Measurements from ENCODE around the gene RNF217. TPM values are rescaled to one million over a fixed set of nuclear protein-coding genes. Genes with fewer than 3 reads are reported as not detected.

RNF217 gene
- total and polyA plus RNA-seq, 2 of the 8 experiments (the other 6 are each of a cell fraction or from before 2014, with no cell fraction given) = 2.0 to 8.9 TPM

DNA sequence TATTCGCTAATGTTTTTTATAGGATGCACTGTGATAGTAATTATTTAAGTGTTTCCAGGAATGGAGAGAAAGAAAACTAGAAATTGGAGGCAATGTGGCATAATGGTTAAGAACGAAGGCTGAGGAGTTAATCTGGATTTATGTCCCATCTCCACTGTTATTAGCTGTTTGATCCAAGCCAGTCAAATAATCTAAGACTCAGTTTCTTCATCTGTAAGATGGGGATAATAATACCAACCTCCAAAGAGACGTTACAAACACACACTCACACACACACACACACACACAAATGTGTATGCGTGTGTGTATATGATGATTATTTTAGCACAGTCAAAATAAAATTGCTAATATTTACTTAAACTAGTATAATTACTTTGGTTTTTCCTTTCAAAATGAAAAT lies 154.5 kb downstream of the RNF217 start (continued):
- TF ChIP-seq SIRT6 (IDR thresholded peaks at IDR 0.05; ENCODE audit: low read length) = no peak
- TF ChIP-seq BRCA1 (IDR thresholded peaks at IDR 0.05; ENCODE audit: low read depth, low read length) = no peak
- TF ChIP-seq, protein P1, sequence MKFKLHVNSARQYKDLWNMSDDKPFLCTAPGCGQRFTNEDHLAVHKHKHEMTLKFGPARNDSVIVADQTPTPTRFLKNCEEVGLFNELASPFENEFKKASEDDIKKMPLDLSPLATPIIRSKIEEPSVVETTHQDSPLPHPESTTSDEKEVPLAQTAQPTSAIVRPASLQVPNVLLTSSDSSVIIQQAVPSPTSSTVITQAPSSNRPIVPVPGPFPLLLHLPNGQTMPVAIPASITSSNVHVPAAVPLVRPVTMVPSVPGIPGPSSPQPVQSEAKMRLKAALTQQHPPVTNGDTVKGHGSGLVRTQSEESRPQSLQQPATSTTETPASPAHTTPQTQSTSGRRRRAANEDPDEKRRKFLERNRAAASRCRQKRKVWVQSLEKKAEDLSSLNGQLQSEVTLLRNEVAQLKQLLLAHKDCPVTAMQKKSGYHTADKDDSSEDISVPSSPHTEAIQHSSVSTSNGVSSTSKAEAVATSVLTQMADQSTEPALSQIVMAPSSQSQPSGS (IDR thresholded peaks at IDR 0.05; ENCODE audit: low read length) = no peak
- no peak for TF ChIP-seq NANOG (IDR thresholded peaks at IDR 0.05; ENCODE audit: insufficient read depth, low read depth, low read length, poor library complexity, severe bottlenecking)

All from H1 (cell line).